GM12878 (cell line): Measurements from ENCODE around the gene HINT2. TPM values are rescaled to one million over a fixed set of nuclear protein-coding genes. Genes with fewer than 3 reads are reported as not detected.
A peak's percentile ranks its signal among the peaks of the same experiment; 100 is the strongest.

Experiments
- ASH2L ChIP-seq: fragments of 300-600, 200-600 bp; sonication (generic); IDR thresholded peaks from 2 replicates; pipeline ENCODE4 v1.6.1; 2017; ENCODE audit warnings: low read depth, mild to moderate bottlenecking, borderline replicate concordance
- ATF7 ChIP-seq: fragments of 450-650 bp; IDR thresholded peaks from 2 replicates; pipeline ENCODE4 v1.6.1; 2016; ENCODE audit warnings: low read depth, mild to moderate bottlenecking
- CBFB ChIP-seq: IDR thresholded peaks from 2 replicates; pipeline ENCODE4 v1.6.1; 2016; ENCODE audit warnings: antibody characterized with exemption, low read depth
- CBX3 ChIP-seq: fragments of 200-600 bp; sonication (generic); IDR thresholded peaks from 2 replicates; pipeline ENCODE4 v1.6.1; 2016; ENCODE audit warnings: low read depth, borderline replicate concordance
- DPF2 ChIP-seq: fragments of 450-650 bp; IDR thresholded peaks from 2 replicates; pipeline ENCODE4 v1.6.1; 2017; ENCODE audit warnings: mild to moderate bottlenecking
- EGR1 ChIP-seq, 2 experiments: IDR thresholded peaks; 1 replicate in 1 of 2; 2 replicates in 1 of 2; pipeline ENCODE4 v1.6.1; 2011 to 2012; ENCODE audit warnings: low read depth in 2 of 2, low read length in 2 of 2, borderline replicate concordance in 1 of 2, mild to moderate bottlenecking in 1 of 2, moderate library complexity in 1 of 2
- FOXK2 ChIP-seq: fragments of 450-650 bp; IDR thresholded peaks from 2 replicates; pipeline ENCODE4 v1.6.1; 2017; ENCODE audit warnings: mild to moderate bottlenecking, moderate library complexity
- MAX ChIP-seq: IDR thresholded peaks from 2 replicates; pipeline ENCODE4 v1.6.1; 2012; ENCODE audit warnings: low read depth, low read length, improper control_type of control experiment
- RB1 ChIP-seq: fragments of 450-650 bp; formaldehyde crosslinking; IDR thresholded peaks from 2 replicates; pipeline ENCODE4 v1.6.1; 2017; ENCODE audit warnings: mild to moderate bottlenecking, borderline replicate concordance
- REST ChIP-seq: IDR thresholded peaks from 2 replicates; pipeline ENCODE4 v1.6.1; 2012; ENCODE audit warnings: mild to moderate bottlenecking, low read depth, low read length
- SMARCA5 ChIP-seq: fragments of 450-650 bp; IDR thresholded peaks from 2 replicates; pipeline ENCODE4 v1.6.1; 2017; ENCODE audit warnings: mild to moderate bottlenecking
- STAT3 ChIP-seq: IDR thresholded peaks from 2 replicates; pipeline ENCODE4 v1.6.1; 2011; ENCODE audit warnings: low read depth, low read length, improper control_type of control experiment
- YY1 ChIP-seq: IDR thresholded peaks from 2 replicates; pipeline ENCODE4 v1.6.1; 2011; ENCODE audit warnings: low read depth, mild to moderate bottlenecking, low read length
- ZBTB4 ChIP-seq: fragments of 450-650 bp; formaldehyde crosslinking; IDR thresholded peaks from 2 replicates; pipeline ENCODE4 v1.4.0; 2022; ENCODE audit warnings: mild to moderate bottlenecking, moderate library complexity
- ZBTB40 ChIP-seq: fragments of 450-650 bp; IDR thresholded peaks from 2 replicates; pipeline ENCODE4 v1.6.1; 2016; ENCODE audit warnings: mild to moderate bottlenecking, moderate library complexity, borderline replicate concordance
- ZNF274 ChIP-seq: IDR thresholded peaks from one replicate; pipeline ENCODE4 v1.8.0; 2011; ENCODE audit not compliant: insufficient read length, insufficient read depth
- polyA plus RNA-seq, 11 experiments: library from polyadenylated mRNA; depleted of rRNA in 4 of 11; unstranded in 6 of 11; stranded (reverse) in 5 of 11; fragments of >200 nt; fragmentation: Nextera tagmentation in 4 of 11; fragmentation: Illumina TruSeq in 1 of 11; extraction: Ambion mirVana in 4 of 11; extraction: Trizol in 1 of 11; gene quantifications; 1 replicate in 1 of 11; 2 replicates in 10 of 11; pipeline versions ENCODE4 v1.2.1 to v1.2.3, GENCODE V29; 2011 to 2016; ENCODE audit warnings: inconsistent platforms in 2 of 11, missing spikeins in 2 of 11, low read depth in 1 of 11
- total RNA-seq, 4 experiments: library from RNA; depleted of rRNA in 3 of 4; stranded (reverse); fragments of >200 nt in 3 of 4; fragmentation: Illumina TruSeq in 1 of 4; extraction: Trizol in 1 of 4; gene quantifications; 2 replicates each; pipeline versions ENCODE4 v1.2.1 to v1.2.3, GENCODE V29; 2013 to 2021

Gene HINT2
- total and polyA plus RNA-seq, 10 of the 15 experiments (the other 5 are each of a cell fraction or from before 2014, with no cell fraction given), result 12.1 to 144 (median 51.7) TPM

- TF ChIP-seq ASH2L (no peak), EGR1 (IDR thresholded peaks at IDR 0.05; ENCODE audit: borderline replicate concordance in 1 of 2, low read depth in 2 of 2, low read length in 2 of 2) (no peak), REST (no peak), ATF7 (peak; percentile 51; the same call in 1 of the 2 replicates), STAT3 (no peak), CBX3 (no peak), DPF2 (0 out of 2 replicates have a peak, but pooled peaks have one; percentile 20), YY1 (no peak), ZNF274 (no peak), CBFB (no peak), ZBTB40 (no peak), ZBTB4 (no peak), SMARCA5 (0 out of 2 replicates have a peak, but pooled peaks have one; percentile 45), MAX (no peak), FOXK2 (no peak), RB1 (no peak)
Observed at GRCh38 chr9:35844628-35845270, 29.9 kb upstream of the HINT2 start (continued).
